Gastrocnemius medialis (tissue), 4 donors: ENCODE results near the gene PIK3R2.

ENCODE experiments used
- CTCF ChIP-seq, 5 experiments: fragments of 450-650 bp in 3 of 5; fragments of 200-600 bp in 2 of 5; sonication (generic) in 2 of 5; IDR thresholded peaks in 4 of 5; conservative IDR thresholded peaks in 1 of 5; 1 replicate in 4 of 5; 2 replicates in 1 of 5; pipeline ENCODE4 v1.5.1; 2016 to 2019; ENCODE audit warnings: antibody characterized with exemption in 5 of 5, mild to moderate bottlenecking in 3 of 5, moderate library complexity in 3 of 5
- POLR2A ChIP-seq, 2 donors: fragments of 450-650 bp; IDR thresholded peaks; one replicate each; pipeline ENCODE4 v1.6.1; 2017; ENCODE audit warnings: antibody characterized with exemption in 2 of 2, mild to moderate bottlenecking in 2 of 2, moderate library complexity in 2 of 2

GRCh38 chr19:18114483-18114882 is 38.5 kb upstream of the PIK3R2 start:
- TF ChIP-seq CTCF (IDR thresholded peaks at IDR 0.05 in 4 of 5, conservative IDR thresholded peaks at IDR 0.05 in 1 of 5) (no peak), POLR2A (IDR thresholded peaks at IDR 0.05) (no peak)
